ENCODE data around the gene CREBBP.

Gene CREBBP

GRCh38 chr16:3797904-3798811 is 82.4 kb downstream of the CREBBP start:
- TF ChIP-seq, protein P1, sequence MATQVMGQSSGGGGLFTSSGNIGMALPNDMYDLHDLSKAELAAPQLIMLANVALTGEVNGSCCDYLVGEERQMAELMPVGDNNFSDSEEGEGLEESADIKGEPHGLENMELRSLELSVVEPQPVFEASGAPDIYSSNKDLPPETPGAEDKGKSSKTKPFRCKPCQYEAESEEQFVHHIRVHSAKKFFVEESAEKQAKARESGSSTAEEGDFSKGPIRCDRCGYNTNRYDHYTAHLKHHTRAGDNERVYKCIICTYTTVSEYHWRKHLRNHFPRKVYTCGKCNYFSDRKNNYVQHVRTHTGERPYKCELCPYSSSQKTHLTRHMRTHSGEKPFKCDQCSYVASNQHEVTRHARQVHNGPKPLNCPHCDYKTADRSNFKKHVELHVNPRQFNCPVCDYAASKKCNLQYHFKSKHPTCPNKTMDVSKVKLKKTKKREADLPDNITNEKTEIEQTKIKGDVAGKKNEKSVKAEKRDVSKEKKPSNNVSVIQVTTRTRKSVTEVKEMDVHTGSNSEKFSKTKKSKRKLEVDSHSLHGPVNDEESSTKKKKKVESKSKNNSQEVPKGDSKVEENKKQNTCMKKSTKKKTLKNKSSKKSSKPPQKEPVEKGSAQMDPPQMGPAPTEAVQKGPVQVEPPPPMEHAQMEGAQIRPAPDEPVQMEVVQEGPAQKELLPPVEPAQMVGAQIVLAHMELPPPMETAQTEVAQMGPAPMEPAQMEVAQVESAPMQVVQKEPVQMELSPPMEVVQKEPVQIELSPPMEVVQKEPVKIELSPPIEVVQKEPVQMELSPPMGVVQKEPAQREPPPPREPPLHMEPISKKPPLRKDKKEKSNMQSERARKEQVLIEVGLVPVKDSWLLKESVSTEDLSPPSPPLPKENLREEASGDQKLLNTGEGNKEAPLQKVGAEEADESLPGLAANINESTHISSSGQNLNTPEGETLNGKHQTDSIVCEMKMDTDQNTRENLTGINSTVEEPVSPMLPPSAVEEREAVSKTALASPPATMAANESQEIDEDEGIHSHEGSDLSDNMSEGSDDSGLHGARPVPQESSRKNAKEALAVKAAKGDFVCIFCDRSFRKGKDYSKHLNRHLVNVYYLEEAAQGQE (IDR thresholded peaks at IDR 0.05; ENCODE audit: low read depth), result no peak
- TF ChIP-seq, protein P2, sequence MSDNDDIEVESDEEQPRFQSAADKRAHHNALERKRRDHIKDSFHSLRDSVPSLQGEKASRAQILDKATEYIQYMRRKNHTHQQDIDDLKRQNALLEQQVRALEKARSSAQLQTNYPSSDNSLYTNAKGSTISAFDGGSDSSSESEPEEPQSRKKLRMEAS (IDR thresholded peaks at IDR 0.05), result no peak
- no peak for TF ChIP-seq NFIC (IDR thresholded peaks at IDR 0.05)
- no peak for TF ChIP-seq FOXM1 (IDR thresholded peaks at IDR 0.05; ENCODE audit: borderline replicate concordance, low read depth)
- no peak for TF ChIP-seq CEBPB (IDR thresholded peaks at IDR 0.05)
- TF ChIP-seq TCF12 (IDR thresholded peaks at IDR 0.05; ENCODE audit: low read depth), result no peak
- no peak for TF ChIP-seq RAD21 (IDR thresholded peaks at IDR 0.05; ENCODE audit: low read depth)

DNA sequence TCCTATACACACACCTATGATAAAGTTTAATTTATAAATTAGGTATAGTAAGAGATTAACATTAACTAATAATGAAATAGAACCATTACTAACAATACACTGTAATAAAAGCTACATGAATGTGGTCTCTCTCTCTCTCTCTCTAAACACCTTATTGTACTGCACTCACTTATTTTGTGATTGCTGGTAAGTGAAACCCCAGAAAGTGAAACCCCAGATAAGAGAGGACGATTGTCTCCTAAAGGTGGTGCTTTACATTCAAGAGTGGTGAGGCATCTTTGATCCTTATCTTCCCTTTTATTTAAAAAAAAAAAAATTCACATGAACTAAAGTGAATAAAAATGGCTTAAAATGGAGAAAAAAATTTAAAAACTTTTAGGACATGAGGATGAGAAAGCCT is 83.0 kb downstream of the CREBBP start:
- TF ChIP-seq TEAD4 (IDR thresholded peaks at IDR 0.05), result no peak
- TF ChIP-seq, protein P1 (IDR thresholded peaks at IDR 0.05; ENCODE audit: low read depth), result no peak
- TF ChIP-seq EGR1 (IDR thresholded peaks at IDR 0.05), result no peak
- TF ChIP-seq NFIC (IDR thresholded peaks at IDR 0.05), result no peak
- TF ChIP-seq CREB1 (IDR thresholded peaks at IDR 0.05; ENCODE audit: low read depth), result no peak
- no peak for TF ChIP-seq CEBPB (IDR thresholded peaks at IDR 0.05)
- TF ChIP-seq, protein P2 (IDR thresholded peaks at IDR 0.05), result no peak
- TF ChIP-seq, protein P3, sequence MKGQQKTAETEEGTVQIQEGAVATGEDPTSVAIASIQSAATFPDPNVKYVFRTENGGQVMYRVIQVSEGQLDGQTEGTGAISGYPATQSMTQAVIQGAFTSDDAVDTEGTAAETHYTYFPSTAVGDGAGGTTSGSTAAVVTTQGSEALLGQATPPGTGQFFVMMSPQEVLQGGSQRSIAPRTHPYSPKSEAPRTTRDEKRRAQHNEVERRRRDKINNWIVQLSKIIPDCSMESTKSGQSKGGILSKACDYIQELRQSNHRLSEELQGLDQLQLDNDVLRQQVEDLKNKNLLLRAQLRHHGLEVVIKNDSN (IDR thresholded peaks at IDR 0.05), result no peak
- TF ChIP-seq EP300 (IDR thresholded peaks at IDR 0.05; ENCODE audit: borderline replicate concordance), result no peak
- TF ChIP-seq RAD21 (IDR thresholded peaks at IDR 0.05; ENCODE audit: low read depth), result no peak
- no peak for TF ChIP-seq TCF12 (IDR thresholded peaks at IDR 0.05; ENCODE audit: low read depth)
- TF ChIP-seq YY1 (IDR thresholded peaks at IDR 0.05; ENCODE audit: low read depth), result no peak
- no peak for TF ChIP-seq TAF1 (IDR thresholded peaks at IDR 0.05; ENCODE audit: low read depth)
- TF ChIP-seq FOXM1 (IDR thresholded peaks at IDR 0.05; ENCODE audit: borderline replicate concordance, low read depth), result no peak
- TF ChIP-seq ZBTB7A (IDR thresholded peaks at IDR 0.05; ENCODE audit: low read depth), result no peak

GRCh38 chr16:3793161-3793576 is 87.3 kb downstream of the CREBBP start:
- no peak for TF ChIP-seq TCF12 (IDR thresholded peaks at IDR 0.05; ENCODE audit: low read depth)
- TF ChIP-seq, protein P2 (IDR thresholded peaks at IDR 0.05), result no peak
- TF ChIP-seq EP300 (IDR thresholded peaks at IDR 0.05; ENCODE audit: borderline replicate concordance), result no peak
- TF ChIP-seq NFIC (IDR thresholded peaks at IDR 0.05), result no peak
- TF ChIP-seq EGR1 (IDR thresholded peaks at IDR 0.05), result no peak
- no peak for TF ChIP-seq YY1 (IDR thresholded peaks at IDR 0.05; ENCODE audit: low read depth)
- TF ChIP-seq CEBPB (IDR thresholded peaks at IDR 0.05), result no peak
- TF ChIP-seq, protein P3 (IDR thresholded peaks at IDR 0.05), result no peak
- no peak for TF ChIP-seq CREB1 (IDR thresholded peaks at IDR 0.05; ENCODE audit: low read depth)
- TF ChIP-seq RAD21 (IDR thresholded peaks at IDR 0.05; ENCODE audit: low read depth), result no peak
- no peak for TF ChIP-seq ZBTB7A (IDR thresholded peaks at IDR 0.05; ENCODE audit: low read depth)
- TF ChIP-seq TAF1 (IDR thresholded peaks at IDR 0.05; ENCODE audit: low read depth), result no peak
- no peak for TF ChIP-seq FOXM1 (IDR thresholded peaks at IDR 0.05; ENCODE audit: borderline replicate concordance, low read depth)
- TF ChIP-seq TEAD4 (IDR thresholded peaks at IDR 0.05), result no peak
- TF ChIP-seq, protein P1 (IDR thresholded peaks at IDR 0.05; ENCODE audit: low read depth), result no peak

Measured in Ishikawa (cell line).